GM06990 (cell line): ENCODE data around the gene CADM1.

Experiments
- DNase-seq: peaks from one replicate; pipeline ENCODE4 v3.0.0-alpha.2; 2011; ENCODE audit not compliant: insufficient read length; ENCODE audit errors: extremely low read depth
- H3K27me3 ChIP-seq: replicated peaks from 2 replicates; pipeline ENCODE4 v1.6.0; 2011; ENCODE audit warnings: low read length; ENCODE audit not compliant: control insufficient read depth, insufficient read depth
- H3K36me3 ChIP-seq: 2 replicates; pipeline ENCODE4 v1.5.1; 2011; ENCODE audit warnings: low read length; ENCODE audit not compliant: control insufficient read depth, insufficient read depth
- H3K4me3 ChIP-seq: replicated peaks from 2 replicates; pipeline ENCODE4 v1.5.1; 2011; ENCODE audit warnings: low read depth, mild to moderate bottlenecking, control low read depth, low read length
- TF ChIP-seq, protein P1 (sequence below): IDR thresholded peaks from 2 replicates; pipeline ENCODE4 v1.5.1; 2011; ENCODE audit warnings: low read length, control low read depth, mild to moderate bottlenecking, inconsistent platforms; ENCODE audit not compliant: insufficient read depth, poor library complexity, severe bottlenecking

Gene CADM1

DNA sequence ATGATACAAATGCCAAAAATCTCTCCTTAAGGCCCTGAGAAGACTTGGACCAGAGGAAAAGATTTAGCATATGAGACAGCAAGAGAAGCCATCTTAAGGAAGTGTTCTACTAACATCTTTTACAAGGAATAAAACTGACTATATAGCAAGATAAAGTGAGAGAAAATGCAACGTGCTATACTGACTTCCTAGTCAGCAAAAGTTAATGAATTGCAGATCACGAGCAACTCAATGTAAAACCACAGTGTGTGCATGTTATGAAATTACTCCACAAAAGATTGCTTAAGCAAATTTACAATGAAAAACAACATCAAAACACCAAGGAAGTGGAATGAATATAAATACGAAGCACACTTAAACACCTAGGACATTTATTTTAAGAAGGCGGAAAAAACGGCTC lies 187.5 kb downstream of the CADM1 start:
- Histone ChIP-seq H3K4me3 (no peak overlapping the region), H3K36me3 (no peaks in the 10 kb centered on the region), H3K27me3 (no peaks in the 10 kb centered on the region)
- no peak for DNase-seq
- TF ChIP-seq, protein P1, sequence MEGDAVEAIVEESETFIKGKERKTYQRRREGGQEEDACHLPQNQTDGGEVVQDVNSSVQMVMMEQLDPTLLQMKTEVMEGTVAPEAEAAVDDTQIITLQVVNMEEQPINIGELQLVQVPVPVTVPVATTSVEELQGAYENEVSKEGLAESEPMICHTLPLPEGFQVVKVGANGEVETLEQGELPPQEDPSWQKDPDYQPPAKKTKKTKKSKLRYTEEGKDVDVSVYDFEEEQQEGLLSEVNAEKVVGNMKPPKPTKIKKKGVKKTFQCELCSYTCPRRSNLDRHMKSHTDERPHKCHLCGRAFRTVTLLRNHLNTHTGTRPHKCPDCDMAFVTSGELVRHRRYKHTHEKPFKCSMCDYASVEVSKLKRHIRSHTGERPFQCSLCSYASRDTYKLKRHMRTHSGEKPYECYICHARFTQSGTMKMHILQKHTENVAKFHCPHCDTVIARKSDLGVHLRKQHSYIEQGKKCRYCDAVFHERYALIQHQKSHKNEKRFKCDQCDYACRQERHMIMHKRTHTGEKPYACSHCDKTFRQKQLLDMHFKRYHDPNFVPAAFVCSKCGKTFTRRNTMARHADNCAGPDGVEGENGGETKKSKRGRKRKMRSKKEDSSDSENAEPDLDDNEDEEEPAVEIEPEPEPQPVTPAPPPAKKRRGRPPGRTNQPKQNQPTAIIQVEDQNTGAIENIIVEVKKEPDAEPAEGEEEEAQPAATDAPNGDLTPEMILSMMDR = no peak

DNA sequence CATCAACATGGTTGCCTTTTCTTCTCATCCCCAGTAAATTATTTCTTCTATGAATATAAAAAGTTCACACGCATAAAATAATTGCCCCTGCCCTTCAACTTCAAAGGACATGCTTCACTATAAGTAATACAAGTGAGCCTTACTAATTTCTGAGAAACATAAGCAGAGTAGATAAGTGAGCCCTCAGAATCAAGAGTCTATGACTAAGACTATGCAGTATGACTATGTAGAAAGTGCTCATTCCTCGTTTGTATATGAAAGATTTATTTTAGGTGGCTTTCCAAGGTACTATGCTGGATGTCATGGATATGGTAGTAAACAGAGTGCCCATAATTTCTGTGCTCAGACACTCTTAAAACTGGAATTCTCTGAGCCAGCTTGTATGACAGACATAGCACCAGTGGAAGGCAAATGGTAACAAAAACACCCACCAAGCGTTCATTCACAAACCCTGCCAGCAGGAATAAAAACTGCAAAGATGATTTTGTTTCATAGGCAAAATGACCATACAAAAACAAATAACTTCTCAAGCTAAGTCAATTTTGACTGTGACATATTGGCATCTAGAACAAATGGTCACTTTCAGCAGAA lies 189.8 kb downstream of the CADM1 start:
- H3K4me3 ChIP-seq = no peak overlapping the region
- H3K27me3 ChIP-seq = no peaks in the 10 kb centered on the region
- TF ChIP-seq, protein P1 = no peak
- no peak for DNase-seq
- H3K36me3 ChIP-seq = no peaks in the 10 kb centered on the region

DNA sequence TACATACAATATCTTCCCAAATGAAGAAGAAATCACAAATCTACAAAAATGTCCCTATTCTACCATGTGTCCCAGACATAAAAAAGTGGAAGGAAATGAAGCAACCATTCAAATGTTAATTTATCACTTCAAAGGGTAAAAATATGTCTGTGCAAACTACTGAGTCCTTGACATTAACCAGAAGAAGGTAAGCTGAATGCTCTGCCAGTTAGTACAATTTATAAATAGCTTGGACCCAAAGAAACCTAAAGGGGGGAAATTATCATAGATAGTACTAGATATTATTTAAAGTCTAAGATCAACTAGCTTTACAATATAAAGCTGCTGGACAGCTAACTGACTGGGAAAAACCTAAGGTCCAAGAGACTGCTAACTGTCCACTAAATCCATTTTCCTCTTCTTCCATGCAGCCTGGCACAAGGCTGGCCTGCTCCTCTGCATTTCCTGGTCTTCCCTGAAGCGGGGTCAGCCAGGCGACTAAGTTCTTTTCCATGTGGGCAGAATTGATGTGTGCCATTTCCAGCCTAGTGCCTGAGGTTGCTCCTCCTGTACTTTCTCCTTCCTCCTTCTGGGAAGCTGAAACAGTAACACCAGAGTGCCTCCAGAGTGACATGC lies 190.9 kb downstream of the CADM1 start:
- no peaks in the 10 kb centered on the region for H3K36me3 ChIP-seq
- no peak overlapping the region for H3K4me3 ChIP-seq
- no peak for DNase-seq
- H3K27me3 ChIP-seq = no peaks in the 10 kb centered on the region
- TF ChIP-seq, protein P1 = no peak

DNA sequence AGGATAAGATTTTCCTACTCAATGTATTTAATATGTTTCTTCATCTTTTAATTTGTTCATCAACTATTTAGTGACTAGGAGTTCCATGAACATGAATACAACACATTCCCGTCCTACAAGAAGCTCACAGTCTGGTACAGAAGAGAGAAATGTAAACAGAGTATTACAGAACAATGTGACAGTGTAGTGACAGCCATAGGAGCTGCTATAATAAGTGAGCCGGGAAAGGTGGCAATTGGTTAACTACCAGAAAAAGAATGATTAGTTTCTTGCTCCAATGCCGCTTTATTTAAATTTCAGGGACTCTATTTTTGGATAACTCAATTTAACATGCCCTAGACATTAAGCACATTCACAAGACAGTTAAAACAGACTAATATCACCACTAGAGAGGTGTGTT lies 192.3 kb downstream of the CADM1 start:
- TF ChIP-seq, protein P1 = no peak
- no peak for DNase-seq
- no peaks in the 10 kb centered on the region for H3K36me3 ChIP-seq
- no peak overlapping the region for H3K4me3 ChIP-seq
- H3K27me3 ChIP-seq = no peaks in the 10 kb centered on the region

DNA sequence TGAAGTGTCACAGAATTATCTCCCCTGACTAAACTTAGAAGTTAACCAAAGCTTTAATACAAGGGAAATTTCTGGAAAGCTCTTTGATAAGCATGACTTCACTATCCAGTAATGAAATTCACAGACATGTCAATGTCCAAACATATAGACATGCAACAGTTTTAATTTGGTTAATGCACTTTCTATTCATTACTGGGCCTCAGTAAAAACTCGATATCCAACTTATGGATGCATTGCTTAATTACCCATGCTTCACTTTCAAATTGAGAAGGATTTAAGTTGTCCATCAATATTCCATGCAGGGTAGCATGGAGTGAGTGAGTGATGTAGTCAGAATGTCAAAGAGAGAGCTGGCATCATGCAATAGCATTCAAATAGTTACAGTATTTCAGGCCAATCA lies 197.5 kb downstream of the CADM1 start:
- no peak for DNase-seq
- H3K27me3 ChIP-seq = no peaks in the 10 kb centered on the region
- no peaks in the 10 kb centered on the region for H3K36me3 ChIP-seq
- TF ChIP-seq, protein P1 = no peak
- H3K4me3 ChIP-seq = no peak overlapping the region

DNA sequence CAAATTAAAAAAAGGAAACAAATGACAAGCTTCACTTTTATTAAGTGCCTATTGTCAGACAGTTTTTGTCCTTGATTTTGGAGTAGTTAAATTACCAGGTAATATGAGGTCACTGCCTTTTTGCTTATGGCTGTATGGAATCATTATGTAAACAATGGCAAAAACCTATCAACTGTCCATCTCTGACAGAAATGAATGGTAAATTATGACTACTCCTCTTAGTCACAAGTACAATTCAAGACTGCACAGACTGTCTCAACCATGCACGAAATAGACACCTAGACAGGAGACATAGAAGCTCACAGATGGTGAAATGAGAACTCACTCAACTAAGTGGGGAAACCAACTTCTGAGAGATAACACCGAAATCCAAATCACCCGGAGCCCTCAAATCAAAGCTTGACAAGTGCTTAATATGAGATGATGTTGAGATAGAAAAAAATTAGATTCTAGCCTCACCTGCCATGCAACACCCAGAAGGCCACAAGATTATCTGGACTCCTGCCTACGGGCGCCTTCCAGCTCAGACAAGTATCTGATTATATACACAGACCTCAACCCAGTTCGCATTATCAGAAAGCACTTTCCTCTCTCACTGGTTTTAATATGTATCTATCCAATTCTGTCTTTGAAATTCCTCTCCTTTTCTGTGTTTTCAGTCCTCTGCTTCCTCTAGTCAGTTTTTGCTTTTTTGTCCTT lies 199.3 kb downstream of the CADM1 start:
- no peak overlapping the region for H3K4me3 ChIP-seq
- TF ChIP-seq, protein P1 = no peak
- H3K27me3 ChIP-seq = no peaks in the 10 kb centered on the region
- no peaks in the 10 kb centered on the region for H3K36me3 ChIP-seq
- no peak for DNase-seq
